Natural killer cell (primary cell): ENCODE measurements around the gene OR11L1. TPM values are rescaled to one million over a fixed set of nuclear protein-coding genes. Genes with fewer than 3 reads are reported as not detected.

Source experiments
- ATAC-seq, 3 donors: fragments of 150-1000 bp in 2 of 3; fragments of 200-7000 bp in 1 of 3; cut with Tn5 transposase; 1 replicate in 1 of 3; 2 replicates in 2 of 3; pipeline ENCODE4 v1.10.0; 2021; ENCODE audit warnings: mild to moderate bottlenecking in 2 of 3, moderate library complexity in 2 of 3
- DNase-seq, 2 donors: peaks; one replicate each; pipeline versions ENCODE4 v3.0.0 to v3.0.0-alpha.2; 2013 to 2021; ENCODE audit warnings: mixed read lengths in 1 of 2
- H3K27ac ChIP-seq: one replicate; pipeline ENCODE4 v1.5.1; 2013; ENCODE audit warnings: mild to moderate bottlenecking, low read length
- H3K27me3 ChIP-seq: one replicate; pipeline ENCODE4 v1.6.1; 2013; ENCODE audit warnings: low read length; ENCODE audit not compliant: control insufficient read depth, insufficient read depth
- H3K36me3 ChIP-seq: one replicate; pipeline ENCODE4 v1.6.1; 2013; ENCODE audit warnings: low read length; ENCODE audit not compliant: control insufficient read depth, insufficient read depth
- H3K4me1 ChIP-seq: one replicate; pipeline ENCODE4 v1.6.1; 2013; ENCODE audit warnings: low read length; ENCODE audit not compliant: control insufficient read depth, insufficient read depth
- H3K4me3 ChIP-seq: one replicate; pipeline ENCODE4 v1.5.1; 2013; ENCODE audit warnings: low read length
- H3K9me3 ChIP-seq: one replicate; pipeline ENCODE4 v1.6.1; 2013; ENCODE audit warnings: low read length; ENCODE audit not compliant: control insufficient read depth, insufficient read depth
- H3K27ac Mint-ChIP-seq, 2 donors: one replicate each; pipeline ENCODE4 v1.8.0; 2022; ENCODE audit warnings: mild to moderate bottlenecking in 2 of 2, mixed read lengths in 2 of 2, moderate library complexity in 1 of 2
- H3K27me3 Mint-ChIP-seq, 2 donors: one replicate each; pipeline ENCODE4 v1.8.0; 2022; ENCODE audit warnings: low read depth in 2 of 2, mixed read lengths in 2 of 2
- H3K36me3 Mint-ChIP-seq: one replicate; pipeline ENCODE4 v1.8.0; 2022; ENCODE audit warnings: mixed read lengths
- H3K4me1 Mint-ChIP-seq, 2 donors: one replicate each; pipeline ENCODE4 v1.8.0; 2022; ENCODE audit warnings: mixed read lengths in 2 of 2
- H3K4me3 Mint-ChIP-seq: one replicate; pipeline ENCODE4 v1.8.0; 2022; ENCODE audit warnings: mild to moderate bottlenecking, moderate library complexity, mixed read lengths
- H3K9me3 Mint-ChIP-seq, 2 donors: one replicate each; pipeline ENCODE4 v1.8.0; 2022; ENCODE audit warnings: mixed read lengths in 2 of 2
- WGBS: methylation state at CpG from one replicate; pipeline ENCODE4 v1.1.7; 2013; ENCODE audit warnings: missing lambda C conversion rate; ENCODE audit not compliant: insufficient coverage; 5-methylcytosine and 5-hydroxymethylcytosine counted together
- intact Hi-C: fragments of 100-400 bp; cut with micrococcal nuclease; formaldehyde crosslinking; loops from one replicate; pipeline ENCODE4 v1.14.2; 2022
- total RNA-seq, 4 donors: library from RNA; stranded (reverse); fragments of 120-200 nt in 1 of 4; gene quantifications; one replicate each; pipeline versions ENCODE4 v1.2.3 to v1.2.4, GENCODE V29; 2013 to 2022
- TF ChIP-seq, protein P1 (sequence below): fragments of 200-600 bp; IDR thresholded peaks from one replicate; pipeline ENCODE4 v1.8.0; 2022; ENCODE audit warnings: antibody characterized with exemption

The OR11L1 gene
- total RNA-seq, 3 donors from 2014 or later (not counting 1 experiment from before 2014, with no cell fraction given), result not detected

DNA sequence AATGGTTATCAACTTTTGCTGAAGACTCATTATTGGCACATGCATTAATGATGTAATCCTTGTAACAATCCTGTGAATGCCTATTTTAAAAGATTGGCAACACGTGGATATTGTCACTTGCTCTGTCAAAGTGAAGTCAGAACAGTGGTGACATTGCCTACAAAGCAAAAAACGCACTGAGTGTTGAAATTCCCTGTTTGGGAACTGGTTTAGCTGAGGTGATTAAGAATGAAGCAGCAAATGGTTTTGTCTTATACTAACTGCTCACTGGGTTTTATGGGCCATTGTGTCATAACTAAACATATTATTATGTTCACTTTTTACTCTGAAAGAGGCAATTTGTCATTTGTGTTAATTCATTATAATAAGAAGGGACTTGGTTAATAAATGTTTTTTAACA lies 29.1 kb downstream of the OR11L1 start:
- DNase-seq, result no peak
- Mint-ChIP-seq H3K4me3 (no peak overlapping the region), H3K36me3 (no peaks in the 10 kb centered on the region), H3K4me1 (no peaks in the 10 kb centered on the region), H3K9me3 (peaks cover 0 to 2% of the 10 kb centered on the region in 2 donors), H3K27ac (no peak overlapping the region), H3K27me3 (no peaks in the 10 kb centered on the region)
- intact Hi-C loops, result no loop called here
- Histone ChIP-seq H3K4me1 (no peaks in the 10 kb centered on the region), H3K27ac (no peak overlapping the region), H3K4me3 (no peak overlapping the region), H3K36me3 (no peaks in the 10 kb centered on the region), H3K9me3 (no peaks in the 10 kb centered on the region), H3K27me3 (no peaks in the 10 kb centered on the region)
- TF ChIP-seq, protein P1, sequence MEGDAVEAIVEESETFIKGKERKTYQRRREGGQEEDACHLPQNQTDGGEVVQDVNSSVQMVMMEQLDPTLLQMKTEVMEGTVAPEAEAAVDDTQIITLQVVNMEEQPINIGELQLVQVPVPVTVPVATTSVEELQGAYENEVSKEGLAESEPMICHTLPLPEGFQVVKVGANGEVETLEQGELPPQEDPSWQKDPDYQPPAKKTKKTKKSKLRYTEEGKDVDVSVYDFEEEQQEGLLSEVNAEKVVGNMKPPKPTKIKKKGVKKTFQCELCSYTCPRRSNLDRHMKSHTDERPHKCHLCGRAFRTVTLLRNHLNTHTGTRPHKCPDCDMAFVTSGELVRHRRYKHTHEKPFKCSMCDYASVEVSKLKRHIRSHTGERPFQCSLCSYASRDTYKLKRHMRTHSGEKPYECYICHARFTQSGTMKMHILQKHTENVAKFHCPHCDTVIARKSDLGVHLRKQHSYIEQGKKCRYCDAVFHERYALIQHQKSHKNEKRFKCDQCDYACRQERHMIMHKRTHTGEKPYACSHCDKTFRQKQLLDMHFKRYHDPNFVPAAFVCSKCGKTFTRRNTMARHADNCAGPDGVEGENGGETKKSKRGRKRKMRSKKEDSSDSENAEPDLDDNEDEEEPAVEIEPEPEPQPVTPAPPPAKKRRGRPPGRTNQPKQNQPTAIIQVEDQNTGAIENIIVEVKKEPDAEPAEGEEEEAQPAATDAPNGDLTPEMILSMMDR, result no peak
- 77% methylated on average over 2 of the region's 2 CpGs for WGBS
- no peak for ATAC-seq

DNA sequence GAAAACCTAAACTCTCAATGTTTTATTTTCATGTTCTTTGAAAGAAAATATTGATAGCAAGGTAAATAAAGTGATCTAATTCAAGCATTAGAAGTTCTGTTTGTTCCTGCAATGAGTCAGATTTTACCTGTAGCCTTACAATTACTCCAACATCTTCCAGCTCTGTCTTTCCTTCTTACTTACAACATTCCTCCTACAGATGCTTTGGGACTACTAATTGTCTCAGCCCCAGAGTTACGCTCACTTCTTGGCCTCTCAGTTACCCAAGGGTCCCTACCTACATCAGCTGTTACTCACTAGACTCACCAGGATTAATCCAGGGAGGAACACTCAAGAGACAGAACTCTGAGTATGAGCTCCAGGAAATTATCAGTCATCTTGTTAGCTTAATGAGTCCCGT lies 44.2 kb downstream of the OR11L1 start:
- Mint-ChIP-seq H3K9me3 (peaks cover 4 to 10% of the 10 kb centered on the region in 2 donors), H3K27me3 (no peaks in the 10 kb centered on the region), H3K4me1 (no peaks in the 10 kb centered on the region), H3K4me3 (no peak overlapping the region), H3K27ac (no peak overlapping the region), H3K36me3 (no peaks in the 10 kb centered on the region)
- Histone ChIP-seq H3K27me3 (no peaks in the 10 kb centered on the region), H3K4me1 (no peaks in the 10 kb centered on the region), H3K4me3 (no peak overlapping the region), H3K9me3 (no peaks in the 10 kb centered on the region), H3K36me3 (no peaks in the 10 kb centered on the region), H3K27ac (no peak overlapping the region)
- DNase-seq (no peak), ATAC-seq (no peak)
- intact Hi-C loops, result no loop called here
- TF ChIP-seq, protein P1, result no peak
- 36% methylated on average over 2 of the region's 2 CpGs for WGBS

Other genes with a start within 250 kb of the OR11L1 start
- gene OR2G3, start 236.3 kb downstream of the OR11L1 start, total RNA-seq, result not detected
- not detected for gene OR13G1, start 162.2 kb downstream of the OR11L1 start, total RNA-seq
- gene OR6F1, start 125.2 kb downstream of the OR11L1 start, total RNA-seq, result not detected
- gene OR14K1, start 103.3 kb downstream of the OR11L1 start, total RNA-seq, result not detected
- gene OR14A2, start 93.8 kb downstream of the OR11L1 start, total RNA-seq, result not detected
- not detected for gene OR1C1, start 81.3 kb downstream of the OR11L1 start, total RNA-seq
- gene OR14A16, start 17.8 kb downstream of the OR11L1 start, total RNA-seq, result not detected
- gene TRIM58, start 15.3 kb upstream of the OR11L1 start, total RNA-seq, result 1 to 10 TPM in 2 of 3 donors, under 1 TPM in 1; 0.50 to 3.9 (median 1.9) TPM
- 1 to 10 TPM in 1 of 3 donors, under 1 TPM in 2; 0.41 to 1.0 (median 0.65) TPM for gene OR2W3, start 53.7 kb upstream of the OR11L1 start, total RNA-seq
- not detected for gene OR2T8, start 78.4 kb upstream of the OR11L1 start, total RNA-seq
- gene OR2AJ1, start 83.0 kb upstream of the OR11L1 start, total RNA-seq, result not detected
- 1 to 10 TPM in 1 of 3 donors, not detected in 2; 1.1 TPM for gene OR2L8, start 107.0 kb upstream of the OR11L1 start, total RNA-seq
- gene OR2AK2, start 123.3 kb upstream of the OR11L1 start, total RNA-seq, result under 1 TPM in 1 of 3 donors, not detected in 2; 0.88 TPM
- not detected for gene OR2L5, start 171.8 kb upstream of the OR11L1 start, total RNA-seq
- gene OR2L2, start 188.2 kb upstream of the OR11L1 start, total RNA-seq, result under 1 TPM in 2 of 3 donors, not detected in 1; 0.18 to 0.19 TPM
- not detected for gene OR2L3, start 204.9 kb upstream of the OR11L1 start, total RNA-seq